Measurements from ENCODE around the gene ARMC9. TPM values are rescaled to one million over a fixed set of nuclear protein-coding genes. Genes with fewer than 3 reads are reported as not detected.

The ARMC9 gene
- total and polyA plus RNA-seq, 2 of the 13 experiments (the other 11 are each of a cell fraction or from before 2014, with no cell fraction given) = 9.1 to 12.8 TPM

- TF ChIP-seq, protein P1, sequence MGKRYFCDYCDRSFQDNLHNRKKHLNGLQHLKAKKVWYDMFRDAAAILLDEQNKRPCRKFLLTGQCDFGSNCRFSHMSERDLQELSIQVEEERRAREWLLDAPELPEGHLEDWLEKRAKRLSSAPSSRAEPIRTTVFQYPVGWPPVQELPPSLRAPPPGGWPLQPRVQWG (CRISPR knock-in tag; IDR thresholded peaks at IDR 0.05; ENCODE audit: borderline replicate concordance, low read depth) = no peak
These were observed 106.8 kb downstream of the ARMC9 start (continued) for GRCh38 chr2:231305221-231305620.

DNA sequence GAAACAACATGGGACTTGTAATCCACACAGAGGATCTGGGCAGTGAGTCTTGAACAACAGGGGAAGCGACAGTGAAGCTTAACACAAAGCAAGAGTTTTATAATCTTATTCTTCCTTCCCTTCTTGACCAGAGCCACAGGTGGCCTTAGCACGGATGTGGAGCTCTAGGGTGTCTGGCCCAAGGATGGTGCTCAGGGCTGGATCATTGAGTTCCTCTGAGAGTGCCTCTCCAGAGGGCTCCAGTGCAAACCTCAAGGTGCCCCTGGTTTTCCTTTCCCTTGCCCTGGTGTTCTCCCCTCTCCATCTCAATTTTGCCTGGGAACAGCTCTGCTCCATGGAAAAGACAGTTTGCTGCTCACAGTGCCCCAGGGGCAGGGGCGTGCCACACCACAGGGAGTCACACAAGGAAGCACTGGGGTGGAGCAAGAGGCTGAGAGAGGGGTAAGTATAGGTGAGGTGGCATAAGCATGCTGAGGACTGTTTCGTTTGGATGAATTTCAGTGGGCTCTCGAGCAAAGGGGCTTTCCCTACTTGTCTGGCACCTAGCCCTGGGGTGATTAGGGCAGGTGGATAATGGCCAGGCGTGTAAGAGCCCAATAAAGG is 108.5 kb downstream of the ARMC9 start:
- ChIA-PET CTCF (ENCODE audit: low intra/inter-chr PET ratio, low total read pairs) (no interaction called here), POLR2A (no interaction called here)
- Histone ChIP-seq H3K4me3 (replicated peaks in 1 of 3; ENCODE audit: insufficient read depth in 1 of 3, low read depth in 2 of 3, low read length in 3 of 3) (no peak overlapping the region), H3K27me3 (ENCODE audit: control insufficient read depth in 1 of 2, insufficient read depth in 2 of 2, low read length in 2 of 2) (no peaks in the 10 kb centered on the region), H3K79me2 (ENCODE audit: insufficient read depth, low read length) (no peaks in the 10 kb centered on the region), H3K36me3 (replicated peaks in 1 of 2; ENCODE audit: control insufficient read depth in 1 of 2, insufficient read depth in 2 of 2, low read length in 2 of 2) (no peaks in the 10 kb centered on the region), H3K27ac (ENCODE audit: extremely low read length, insufficient read depth, low read length) (no peak overlapping the region), H3K4me1 (ENCODE audit: insufficient read depth, low read length) (no peaks in the 10 kb centered on the region), H3K9ac (ENCODE audit: insufficient read depth, low read depth, low read length) (no peak overlapping the region), H4K20me1 (ENCODE audit: insufficient read depth, low read length) (no peaks in the 10 kb centered on the region), H2AFZ (ENCODE audit: low read length) (no peak overlapping the region), H3K9me3 (ENCODE audit: low read length) (no peaks in the 10 kb centered on the region), H3K4me2 (ENCODE audit: low read depth, low read length) (no peak overlapping the region)
- ATAC-seq (no peak; the same call in 2 of the 3 replicates), FAIRE-seq (no peak), DNase-seq (ENCODE audit: low spot score) (no peak)
- intact Hi-C loops (cut with micrococcal nuclease; ENCODE audit: unreplicated experiment) = no loop called here
- in situ Hi-C loops (cut with HindIII; ENCODE audit: extremely low pct_ligation_motif_present, low pct_unique_long_range_greater_than_20kb) = no loop called here
- no TSS peak for BruUV-seq (replicated peaks)
- no peak for TF ChIP-seq SRSF1 (optimal IDR thresholded peaks at IDR 0.05; ENCODE audit: low read depth, low read length)
- TF ChIP-seq SCMH1 (CRISPR knock-in tag; IDR thresholded peaks at IDR 0.05; ENCODE audit: borderline replicate concordance) = no peak
- TF ChIP-seq ZKSCAN8 (CRISPR knock-in tag; IDR thresholded peaks at IDR 0.05; ENCODE audit: borderline replicate concordance) = no peak
- TF ChIP-seq ZNF207 (IDR thresholded peaks at IDR 0.05; ENCODE audit: borderline replicate concordance) = no peak
- no peak for TF ChIP-seq TOE1 (CRISPR knock-in tag; IDR thresholded peaks at IDR 0.05)
- TF ChIP-seq CCAR2 (optimal IDR thresholded peaks at IDR 0.05; ENCODE audit: low read depth, low read length) = no peak
- TF ChIP-seq ZNF124 (CRISPR knock-in tag; IDR thresholded peaks at IDR 0.05) = no peak
- TF ChIP-seq SMARCC2 (IDR thresholded peaks at IDR 0.05) = no peak
- TF ChIP-seq NFIB (CRISPR knock-in tag; IDR thresholded peaks at IDR 0.05; ENCODE audit: borderline replicate concordance) = no peak
- TF ChIP-seq HINFP (CRISPR knock-in tag; IDR thresholded peaks at IDR 0.05; ENCODE audit: low read depth) = no peak
- TF ChIP-seq ZNF543 (CRISPR knock-in tag; IDR thresholded peaks at IDR 0.05) = no peak
- TF ChIP-seq TBX2 (CRISPR knock-in tag; IDR thresholded peaks at IDR 0.05; ENCODE audit: borderline replicate concordance) = no peak
- no peak for TF ChIP-seq FOXK2 (IDR thresholded peaks at IDR 0.05)
- TF ChIP-seq, protein P2, sequence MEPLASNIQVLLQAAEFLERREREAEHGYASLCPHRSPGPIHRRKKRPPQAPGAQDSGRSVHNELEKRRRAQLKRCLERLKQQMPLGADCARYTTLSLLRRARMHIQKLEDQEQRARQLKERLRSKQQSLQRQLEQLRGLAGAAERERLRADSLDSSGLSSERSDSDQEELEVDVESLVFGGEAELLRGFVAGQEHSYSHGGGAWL (CRISPR knock-in tag; IDR thresholded peaks at IDR 0.05) = no peak
- no peak for TF ChIP-seq ZC3H13 (CRISPR knock-in tag; IDR thresholded peaks at IDR 0.05)
- TF ChIP-seq DMAP1 (CRISPR knock-in tag; IDR thresholded peaks at IDR 0.05) = no peak
- no peak for TF ChIP-seq ZNF232 (CRISPR knock-in tag; IDR thresholded peaks at IDR 0.05; ENCODE audit: borderline replicate concordance)
- 78% methylated on average over 6 of the region's 6 CpGs for WGBS (ENCODE audit: low lambda C conversion rate)

Data from HepG2 (cell line).